GM21381 (cell line): Measurements from ENCODE around the gene TEAD1.

Experiments used
- ATAC-seq: cut with Tn5 transposase; IDR thresholded peaks from one replicate; pipeline ENCODE4 v1.9.1; 2021; ENCODE audit warnings: mild to moderate bottlenecking, moderate library complexity; ENCODE audit not compliant: unreplicated experiment

TEAD1 gene

DNA sequence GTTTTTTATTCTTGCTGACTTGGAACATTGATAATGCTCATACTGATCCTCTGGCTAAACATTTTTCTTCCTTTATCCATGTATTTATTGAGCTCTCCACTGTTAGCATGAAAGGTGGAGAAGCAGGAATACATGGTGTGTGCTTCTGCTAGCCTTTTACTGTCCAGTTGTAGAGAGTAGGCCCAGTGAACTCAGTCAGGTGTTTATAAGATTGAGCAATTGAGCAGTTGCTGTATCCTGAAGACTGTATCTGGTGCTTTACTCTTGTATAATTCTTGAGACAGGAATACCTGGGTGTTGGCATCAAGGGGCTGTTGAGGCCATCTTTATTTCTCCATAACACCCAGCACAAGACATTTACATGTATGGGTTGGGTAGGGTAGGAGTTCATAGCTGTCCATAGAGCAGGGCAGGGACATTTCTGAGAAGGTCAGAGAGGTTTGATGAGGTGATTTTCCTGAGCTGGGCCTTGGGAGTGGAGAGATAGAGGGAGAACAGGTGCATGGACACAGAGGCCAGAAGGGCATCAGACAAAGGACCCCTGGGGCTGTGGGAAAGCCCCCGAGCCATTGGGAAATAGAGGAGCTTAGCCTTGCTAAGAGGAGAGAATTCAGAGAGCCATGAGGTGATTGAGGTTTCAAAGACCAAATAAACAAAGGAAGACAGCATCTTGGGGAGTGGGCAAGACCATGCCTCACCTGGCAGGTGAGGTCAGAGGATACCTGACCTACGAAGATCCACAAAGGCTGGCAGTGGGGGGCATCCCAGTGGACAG lies 155.5 kb downstream of the TEAD1 start:
- no peak for ATAC-seq

DNA sequence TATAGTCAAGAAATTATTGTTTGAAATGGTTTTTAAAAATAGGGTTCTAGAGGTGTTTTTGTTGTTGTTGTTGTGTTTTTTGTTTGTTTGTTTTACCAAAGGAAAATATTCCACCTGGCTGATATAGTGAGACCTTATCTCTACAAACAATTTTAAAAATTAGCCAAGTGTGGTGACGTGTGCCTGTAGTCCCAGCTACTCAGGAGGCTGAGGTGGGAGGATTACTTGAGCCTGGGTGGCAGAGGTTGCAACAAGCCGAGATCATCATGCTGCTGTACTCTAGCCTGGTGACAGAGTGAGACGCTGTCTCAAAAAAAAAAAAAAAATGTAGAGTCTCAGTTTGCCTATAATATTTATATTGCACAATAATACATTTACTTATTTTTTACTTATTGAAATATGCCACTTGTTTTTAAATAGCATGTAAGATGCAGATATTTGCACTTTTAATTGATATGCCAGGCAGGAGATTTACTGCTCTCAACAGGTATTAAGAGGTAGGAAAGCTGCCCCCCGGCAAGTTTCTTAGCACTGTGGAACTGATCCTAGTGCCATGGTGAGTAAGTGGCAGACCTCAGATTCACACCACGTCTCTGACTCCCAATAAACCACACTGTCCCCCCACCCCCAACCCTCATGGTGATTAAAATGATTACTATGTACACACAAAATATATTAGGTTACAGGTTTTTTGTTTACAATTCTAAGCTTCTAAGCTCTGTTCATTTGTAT lies 157.4 kb downstream of the TEAD1 start:
- no peak for ATAC-seq

DNA sequence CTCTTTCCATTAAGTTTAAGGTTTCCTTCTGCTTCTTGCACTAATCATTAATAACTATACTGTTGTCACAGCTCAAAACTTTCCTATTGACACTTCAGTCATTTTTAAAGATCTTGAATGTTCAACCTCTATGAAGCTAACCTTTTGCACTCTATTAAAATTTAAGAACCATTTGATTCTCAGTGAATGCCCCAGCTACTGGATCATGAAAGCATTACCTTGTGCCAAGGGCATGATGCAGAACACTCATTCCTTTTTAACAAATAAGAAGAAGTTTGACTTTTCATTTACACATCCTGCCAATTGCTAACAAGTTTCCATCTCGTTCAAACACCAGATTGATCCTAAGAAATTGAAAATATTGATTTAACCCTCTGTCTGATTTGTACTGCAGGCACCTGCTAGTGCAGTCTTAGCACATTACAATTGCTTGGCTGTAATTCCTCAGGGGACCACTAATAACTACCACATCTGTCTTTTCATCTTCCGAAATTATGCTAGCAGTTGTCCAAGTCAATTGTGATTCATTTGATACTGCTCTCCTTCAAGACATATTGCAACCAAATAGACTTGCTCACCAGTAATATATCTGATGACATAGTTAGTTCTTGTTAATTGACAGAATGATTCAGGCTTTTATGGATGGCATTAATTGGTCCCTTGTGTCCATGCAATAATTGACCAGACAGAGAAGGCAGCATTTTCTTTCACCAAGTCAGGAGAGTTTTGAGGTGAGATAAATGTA lies 158.4 kb downstream of the TEAD1 start:
- ATAC-seq: no peak

DNA sequence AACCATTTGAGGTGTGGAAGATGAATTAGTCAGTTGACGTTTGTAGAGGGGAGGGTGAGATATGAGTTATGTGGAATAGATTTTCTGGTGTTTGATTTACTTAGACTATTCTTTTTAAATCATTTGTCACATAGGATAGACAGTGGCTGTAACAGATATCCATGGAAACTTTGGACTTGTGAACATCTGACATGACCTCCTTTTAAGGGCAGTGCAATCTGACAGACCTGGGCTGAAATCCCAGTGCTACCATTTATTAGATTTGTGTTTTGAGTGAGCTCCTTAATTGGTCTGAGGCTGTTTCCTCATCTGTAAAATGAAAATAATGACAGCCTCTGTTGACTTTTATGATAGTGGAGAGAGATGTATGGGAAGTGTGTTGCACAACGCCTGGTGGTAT lies 159.9 kb downstream of the TEAD1 start:
- ATAC-seq: no peak

DNA sequence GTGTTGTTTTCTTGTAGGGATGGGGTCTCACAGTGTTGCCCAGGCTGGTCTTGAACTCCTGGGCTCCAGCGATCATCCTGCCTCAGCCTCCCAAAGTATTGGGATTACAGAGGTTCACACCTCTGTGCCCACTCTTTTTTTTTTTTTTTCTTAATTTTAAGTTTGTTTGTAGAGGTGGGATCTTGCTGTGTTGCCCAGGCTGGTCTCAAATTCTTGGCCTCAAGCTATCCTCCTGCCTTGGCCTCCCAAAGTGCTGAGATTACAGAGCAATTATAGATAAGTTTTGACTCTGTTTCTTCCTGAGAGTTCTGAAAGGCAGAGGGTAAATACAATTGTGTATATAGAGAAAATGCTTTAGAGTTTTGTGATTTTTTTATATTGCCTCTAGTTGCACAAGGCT lies 160.4 kb downstream of the TEAD1 start:
- no peak for ATAC-seq

DNA sequence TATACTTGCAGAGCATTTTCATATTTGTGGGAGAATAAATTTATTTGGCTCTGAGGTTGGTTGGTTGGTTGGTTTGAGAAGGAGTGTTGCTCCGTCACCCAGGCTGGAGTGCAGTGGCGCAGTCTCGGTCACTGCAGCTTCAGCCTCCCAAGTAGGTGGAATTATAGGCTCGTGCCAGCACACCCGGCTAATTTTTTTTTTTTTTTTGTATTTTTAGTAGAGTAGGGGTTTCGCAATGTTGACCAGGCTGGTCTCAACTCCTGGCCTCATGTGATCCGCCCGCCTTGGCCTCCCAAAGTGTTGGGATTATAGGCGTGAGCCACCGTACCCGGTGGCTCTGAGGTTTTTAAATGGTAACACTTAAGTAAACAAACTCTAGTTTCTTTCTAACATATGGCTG lies 161.1 kb downstream of the TEAD1 start:
- no peak for ATAC-seq

DNA sequence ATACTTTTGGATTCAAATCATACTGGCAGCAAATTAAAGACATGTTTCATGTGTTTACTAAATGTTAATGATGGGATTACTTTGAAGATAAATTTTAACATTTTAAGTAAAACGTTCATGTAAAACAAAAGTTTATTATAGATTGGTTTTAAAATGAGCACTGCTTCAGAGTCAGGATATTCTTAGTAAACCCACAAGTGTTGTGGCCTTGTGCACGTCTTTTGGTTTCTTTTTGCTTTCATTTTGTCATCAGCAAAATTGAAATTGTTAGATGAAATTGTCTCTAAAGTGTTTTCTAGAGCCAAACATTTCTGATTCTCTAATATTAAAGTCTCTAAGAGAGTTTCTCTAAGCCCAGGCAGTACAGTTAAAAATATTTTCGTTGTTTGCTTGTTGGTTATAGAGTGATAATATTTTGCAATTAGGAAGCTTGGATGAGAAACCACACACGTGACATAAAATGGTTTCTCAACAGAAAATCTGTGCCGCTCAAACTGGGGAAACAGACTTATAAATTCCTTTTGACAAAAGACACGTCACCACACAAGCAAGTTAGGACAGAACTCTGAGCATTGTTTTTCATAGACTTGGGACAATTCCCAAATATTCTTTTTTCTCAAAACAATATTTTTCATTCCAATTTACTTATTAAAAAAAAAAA lies 164.4 kb downstream of the TEAD1 start:
- ATAC-seq: no peak

DNA sequence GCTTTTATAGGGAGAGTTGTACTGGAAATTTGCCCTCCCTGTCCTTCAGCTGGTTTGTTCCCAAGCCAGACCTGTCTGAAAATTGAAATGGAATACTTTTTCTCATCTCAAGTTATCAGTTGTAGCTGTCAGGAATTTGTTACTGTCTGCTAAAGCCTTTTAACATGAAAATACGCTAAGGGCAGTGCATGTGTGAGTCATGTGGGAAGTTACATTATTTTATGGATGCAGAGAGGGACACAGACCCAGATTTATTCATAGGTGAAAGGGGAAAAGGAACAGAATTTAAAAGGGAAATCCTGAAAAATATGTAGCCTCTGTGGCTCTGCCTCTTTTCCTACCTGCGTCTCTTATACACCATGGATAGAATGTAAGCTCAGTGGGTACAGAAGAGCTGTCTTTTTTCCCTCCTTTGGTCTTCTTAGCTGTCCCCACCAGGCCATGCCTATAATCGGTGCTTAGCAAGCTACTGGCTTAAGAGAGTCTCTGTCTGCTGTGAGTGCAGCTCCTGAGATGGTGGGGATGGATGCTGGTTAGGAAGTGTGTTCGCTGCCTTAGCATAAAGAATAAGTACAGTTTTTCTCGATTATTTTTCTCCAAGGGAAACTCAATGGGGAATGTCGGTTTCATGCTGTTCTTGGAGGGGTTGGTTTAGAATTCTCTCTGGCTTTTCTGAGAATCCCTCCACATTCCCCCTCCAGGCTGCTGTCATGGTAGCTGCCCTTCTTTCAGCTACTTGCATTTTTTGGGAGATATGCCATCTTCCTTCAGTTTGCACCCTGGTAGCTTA lies 166.8 kb downstream of the TEAD1 start:
- no peak for ATAC-seq

DNA sequence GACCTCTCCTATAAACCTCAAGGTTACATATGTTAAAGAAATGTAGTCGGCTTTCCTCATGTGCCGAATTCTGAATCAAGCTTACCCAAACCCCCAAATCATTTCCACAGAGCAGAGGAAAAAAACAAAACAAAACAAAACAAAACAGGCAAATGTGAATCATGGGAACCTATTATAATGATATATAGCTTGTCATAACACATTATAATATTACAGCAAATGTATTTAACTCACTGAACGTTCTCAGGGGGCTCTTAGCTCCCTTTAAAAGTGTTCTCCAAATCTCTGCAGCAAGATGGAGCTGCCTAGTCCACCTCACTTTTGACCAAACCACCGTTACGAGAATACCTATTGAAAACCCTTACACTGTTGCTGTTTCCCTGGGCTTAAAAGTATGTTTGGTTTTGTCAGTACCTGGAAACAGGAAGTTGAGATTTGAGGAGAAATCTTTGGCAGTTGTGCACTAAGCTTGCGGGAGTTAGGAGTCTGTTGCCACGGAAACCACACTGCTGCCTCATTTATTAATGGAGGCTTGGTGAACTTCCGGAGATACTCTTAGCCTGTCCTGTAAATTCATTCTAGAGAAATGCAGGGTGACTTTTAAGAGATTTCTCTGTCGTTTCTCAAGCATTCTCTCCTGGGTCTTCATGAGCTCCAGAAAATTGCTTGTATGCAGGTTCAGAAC lies 167.9 kb downstream of the TEAD1 start:
- ATAC-seq: no peak

DNA sequence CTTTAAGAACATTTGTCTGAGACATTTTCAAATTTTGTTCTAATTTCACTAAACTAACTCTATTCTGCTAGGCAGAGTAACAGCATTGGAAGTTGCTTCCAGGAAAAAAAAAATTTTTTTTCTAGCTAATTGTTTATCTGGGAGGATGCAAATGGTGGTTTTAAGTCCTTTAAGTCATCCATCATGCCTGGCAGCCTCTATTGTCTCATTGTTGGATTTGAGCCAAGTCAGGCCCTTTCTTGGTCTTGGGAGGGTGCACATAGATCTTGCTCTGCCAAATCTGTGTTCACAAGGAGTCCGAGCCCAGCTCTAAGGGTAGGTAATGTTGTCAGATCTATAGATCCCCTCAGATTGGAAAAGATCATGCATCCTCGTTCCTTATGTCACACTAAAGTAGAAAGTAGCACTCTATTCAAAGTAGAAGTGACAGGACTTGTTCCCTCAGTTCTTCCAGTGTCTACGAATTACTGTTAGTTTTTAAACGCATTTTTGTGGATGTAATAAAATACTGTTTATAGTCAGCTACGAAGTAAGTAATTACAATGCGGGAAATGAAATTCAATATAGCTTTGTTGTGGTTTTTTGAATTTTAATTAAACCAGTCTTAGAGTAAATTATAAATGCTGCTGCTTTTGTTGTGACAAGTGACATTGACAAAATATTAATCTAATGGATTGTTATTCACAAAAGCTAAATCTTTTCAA lies 168.9 kb downstream of the TEAD1 start:
- no peak for ATAC-seq

DNA sequence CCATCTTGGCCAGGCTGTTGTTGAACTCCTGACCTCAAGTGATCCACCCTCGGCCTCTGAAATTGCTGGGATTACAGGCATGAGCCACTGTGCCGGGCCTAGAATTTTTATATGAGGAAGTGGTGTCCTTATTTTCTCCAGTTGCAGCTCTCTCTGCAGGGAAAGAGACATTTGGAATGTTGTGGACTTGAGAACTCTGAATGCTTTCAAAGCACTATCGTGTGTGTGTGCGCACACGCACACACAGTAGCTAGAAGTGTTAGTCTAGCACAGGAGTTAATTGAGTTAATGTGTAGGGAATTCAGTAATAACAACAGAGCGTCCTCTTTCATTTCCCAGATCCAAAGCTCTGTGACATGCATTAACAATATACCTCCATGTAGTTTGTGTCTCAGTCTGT lies 170.9 kb downstream of the TEAD1 start:
- ATAC-seq: no peak

DNA sequence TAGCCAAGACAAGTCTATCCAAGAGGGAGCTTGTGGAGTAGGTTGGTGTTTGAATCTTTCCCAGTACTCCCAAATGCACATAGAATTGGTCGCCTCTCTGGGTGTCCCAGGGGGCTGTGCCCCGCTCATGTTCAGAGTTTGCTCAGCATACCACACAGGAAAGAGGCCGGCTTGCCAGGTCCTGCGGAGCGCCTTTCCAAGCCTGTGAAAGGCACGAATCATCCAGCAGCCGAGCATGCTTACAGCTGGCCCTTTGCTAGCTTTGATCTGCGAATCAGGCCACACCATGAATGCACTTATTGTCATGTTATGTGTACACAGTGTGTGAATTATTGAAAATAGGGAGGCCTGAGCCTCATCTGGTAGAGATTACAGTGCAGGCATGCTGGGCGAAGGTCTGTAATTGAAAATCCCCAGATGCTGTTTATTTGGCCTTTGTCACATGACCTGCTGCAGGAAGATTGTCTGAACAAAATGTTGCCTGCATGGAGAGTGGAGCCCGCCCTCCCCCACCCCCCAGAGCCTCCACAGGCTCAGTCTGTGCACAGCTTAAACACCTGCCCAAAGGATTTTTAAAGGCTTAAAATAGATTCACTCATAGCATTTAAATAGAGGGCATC lies 171.6 kb downstream of the TEAD1 start:
- no peak for ATAC-seq

DNA sequence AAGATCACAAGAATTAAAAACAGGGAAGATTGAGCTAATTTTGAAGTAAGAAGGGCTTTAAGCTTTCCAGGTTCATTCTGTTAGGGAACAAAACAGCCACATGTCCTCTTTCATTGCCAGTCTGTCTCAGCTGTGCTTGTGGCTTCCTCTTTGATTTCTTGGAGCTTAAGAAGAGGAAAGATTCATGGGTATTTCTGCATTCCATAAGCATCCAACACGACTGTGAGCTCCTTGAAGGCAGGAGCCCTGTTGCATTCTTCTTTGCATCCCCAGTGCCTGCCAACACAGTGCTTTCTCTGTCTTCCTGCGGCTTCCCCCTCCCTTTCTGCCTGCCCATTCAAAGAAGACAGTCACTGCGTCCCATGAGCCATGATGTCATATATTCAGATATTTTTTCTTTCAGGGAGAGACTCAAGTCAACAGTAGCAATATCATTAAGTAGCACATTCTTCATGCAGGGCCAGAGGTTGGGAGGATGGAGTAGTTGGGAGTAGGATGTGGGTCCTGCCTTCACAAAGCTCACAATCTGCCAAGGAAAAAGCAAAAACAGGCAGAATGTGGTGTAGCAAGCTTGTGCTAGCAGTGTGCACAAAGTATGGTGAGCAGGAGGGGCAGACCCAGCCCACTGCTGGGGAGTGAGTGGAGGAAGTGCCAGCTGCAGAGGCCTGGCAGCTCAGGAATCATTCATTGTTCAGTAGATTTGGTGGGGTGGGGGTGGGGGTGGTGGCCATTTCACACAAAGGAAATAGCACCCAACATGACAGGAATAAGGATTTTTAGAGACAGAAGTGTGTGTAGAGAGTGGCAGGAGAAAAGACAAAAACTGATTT lies 172.8 kb downstream of the TEAD1 start:
- ATAC-seq: no peak

DNA sequence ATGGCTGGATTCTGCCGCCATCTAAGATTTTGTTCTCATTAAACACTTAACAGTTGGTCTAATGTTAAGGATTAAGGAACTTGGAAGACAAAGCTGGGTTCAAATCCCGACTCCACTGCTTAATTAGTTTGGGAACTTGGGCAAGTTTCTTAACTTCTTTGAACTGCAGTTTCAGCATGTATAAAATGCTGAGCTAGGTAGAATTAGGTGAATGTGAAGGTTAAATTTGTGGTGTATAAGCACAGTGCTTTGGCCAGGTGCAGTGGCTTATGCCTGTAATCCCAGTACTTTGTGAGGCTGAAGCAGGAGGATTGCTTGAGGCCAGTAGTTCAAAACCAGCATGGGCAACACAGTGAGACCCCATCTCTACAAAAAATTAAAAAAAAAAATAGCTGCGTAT lies 174.2 kb downstream of the TEAD1 start:
- ATAC-seq: no peak

DNA sequence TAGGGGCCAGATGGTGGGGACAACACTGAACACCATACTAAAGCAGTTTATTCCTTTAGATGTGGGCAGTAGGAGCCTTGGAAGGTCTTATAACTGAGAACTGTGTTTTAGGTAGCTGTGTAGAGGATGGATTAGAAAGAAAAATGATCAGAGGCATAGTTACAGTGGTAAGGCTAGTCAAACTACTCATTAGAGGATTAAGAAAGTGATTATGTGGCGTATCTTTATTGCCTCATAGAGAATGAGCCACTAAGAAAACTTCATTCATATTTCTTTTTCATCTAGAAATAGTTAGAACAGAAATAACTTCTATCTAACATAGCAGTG lies 179.1 kb downstream of the TEAD1 start:
- no peak for ATAC-seq

DNA sequence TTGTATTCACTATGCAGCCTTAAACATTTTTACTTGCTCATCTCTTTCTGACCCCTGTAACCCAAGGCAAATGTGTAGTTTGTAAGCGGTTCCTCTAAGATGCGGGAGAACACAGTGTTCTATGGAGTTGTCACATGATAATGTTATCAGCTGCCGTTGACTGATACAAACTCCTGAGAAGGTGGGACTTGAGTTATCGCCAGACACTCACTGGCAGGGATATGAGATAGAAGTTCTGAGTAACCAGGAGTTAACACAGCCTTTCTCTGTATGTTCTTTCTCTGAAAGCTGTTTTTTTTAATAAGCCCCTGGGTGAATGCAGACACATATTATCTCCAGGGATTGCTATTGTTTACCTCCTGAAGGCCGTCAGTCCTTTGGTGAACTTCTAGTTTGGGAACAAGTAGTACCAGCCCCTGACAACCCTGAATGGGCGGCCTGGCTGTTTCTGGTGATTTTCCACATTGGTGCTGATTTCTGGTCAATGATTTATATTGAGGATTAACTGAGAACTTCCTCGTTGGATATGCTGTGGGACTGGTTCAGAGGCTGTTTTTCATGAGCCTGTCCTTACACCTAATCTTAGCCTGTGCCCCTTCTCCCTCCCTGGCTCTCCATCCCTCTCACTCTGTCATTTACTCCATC lies 179.6 kb downstream of the TEAD1 start:
- ATAC-seq: no peak

DNA sequence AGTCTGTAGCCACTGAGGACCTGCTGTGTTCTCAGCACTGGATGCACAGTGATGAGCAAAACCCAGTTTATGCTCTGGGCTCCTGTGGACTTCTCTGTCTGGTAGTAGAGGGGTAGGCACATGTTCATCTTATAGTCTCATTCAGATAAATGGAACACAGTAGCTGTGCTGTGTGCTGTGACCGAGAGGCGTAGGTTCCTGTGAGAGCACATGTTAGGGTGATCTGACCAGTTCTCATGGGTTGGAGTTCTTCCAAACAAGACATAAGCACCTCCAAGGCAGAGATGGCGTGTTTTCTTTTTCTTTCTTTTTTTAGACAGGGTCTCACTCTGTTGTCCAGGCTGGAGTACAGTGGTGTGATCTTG lies 180.1 kb downstream of the TEAD1 start:
- ATAC-seq: no peak

DNA sequence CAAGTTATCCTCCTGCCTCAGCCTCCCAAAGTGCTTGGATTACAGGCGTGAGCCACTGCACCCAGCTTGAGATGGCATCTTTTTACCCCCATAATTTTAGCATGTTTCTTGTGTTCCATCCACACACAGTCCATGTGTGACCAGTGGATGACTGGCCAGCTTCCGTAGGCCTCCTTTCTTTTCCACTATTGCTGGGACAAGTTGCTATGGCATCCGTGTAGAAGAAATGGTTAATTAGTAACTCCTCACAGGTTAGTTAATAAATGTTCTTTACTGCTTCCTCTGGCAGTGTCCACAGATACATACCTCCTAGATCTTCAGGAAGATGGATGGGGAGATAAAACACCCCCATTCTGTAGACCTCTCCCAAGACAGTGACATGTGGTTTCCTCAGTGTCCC lies 180.6 kb downstream of the TEAD1 start:
- ATAC-seq: no peak
